Measurements from ENCODE around the gene UBE2R2. TPM values are rescaled to one million over a fixed set of nuclear protein-coding genes. Genes with fewer than 3 reads are reported as not detected.

The UBE2R2 gene
- total and polyA plus RNA-seq, 2 of the 8 experiments (the other 6 are each of a cell fraction or from before 2014, with no cell fraction given), result 19.4 to 42.1 TPM

DNA sequence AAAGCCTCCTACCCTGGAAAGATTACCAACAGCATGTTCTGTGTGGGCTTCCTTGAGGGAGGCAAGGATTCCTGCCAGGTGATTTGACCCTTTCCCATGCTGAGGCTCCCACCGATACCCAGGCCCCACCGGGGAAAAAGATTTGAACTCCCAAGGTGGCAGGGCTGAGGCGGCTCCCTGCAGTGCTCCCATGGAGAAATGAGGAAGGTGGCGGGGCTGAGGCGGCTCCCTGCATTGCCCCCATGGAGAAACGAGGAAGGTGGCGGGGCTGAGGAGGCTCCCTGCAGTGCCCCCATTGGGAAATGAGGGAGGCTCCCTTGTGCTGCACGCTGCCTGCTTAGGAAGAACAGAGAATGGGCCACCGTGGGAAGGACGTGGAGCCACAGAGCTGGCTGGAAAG is 18.4 kb upstream of the UBE2R2 start:
- TF ChIP-seq CTBP2 (IDR thresholded peaks at IDR 0.05; ENCODE audit: borderline replicate concordance, insufficient read depth, insufficient read length, low read length), result no peak
- TF ChIP-seq TAF1 (IDR thresholded peaks at IDR 0.05; ENCODE audit: low read depth, low read length), result no peak
- TF ChIP-seq BACH1 (IDR thresholded peaks at IDR 0.05; ENCODE audit: low read length), result no peak
- no peak for TF ChIP-seq SUZ12 (IDR thresholded peaks at IDR 0.05; ENCODE audit: low read length)
- no peak for TF ChIP-seq CBX8 (IDR thresholded peaks at IDR 0.05; ENCODE audit: borderline replicate concordance, low read depth, low read length)
- TF ChIP-seq KDM1A (IDR thresholded peaks at IDR 0.05; ENCODE audit: borderline replicate concordance, low read length), result no peak
- TF ChIP-seq TCF12 (IDR thresholded peaks at IDR 0.05; ENCODE audit: low read depth, low read length), result no peak
- no peak for TF ChIP-seq YY1 (IDR thresholded peaks at IDR 0.05; ENCODE audit: low read depth, low read length)
- no peak for TF ChIP-seq RFX5 (IDR thresholded peaks at IDR 0.05; ENCODE audit: borderline replicate concordance, low read depth, low read length)
- TF ChIP-seq CHD1 (IDR thresholded peaks at IDR 0.05; ENCODE audit: low read depth, low read length), result no peak
- TF ChIP-seq, protein P1, sequence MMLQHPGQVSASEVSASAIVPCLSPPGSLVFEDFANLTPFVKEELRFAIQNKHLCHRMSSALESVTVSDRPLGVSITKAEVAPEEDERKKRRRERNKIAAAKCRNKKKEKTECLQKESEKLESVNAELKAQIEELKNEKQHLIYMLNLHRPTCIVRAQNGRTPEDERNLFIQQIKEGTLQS (IDR thresholded peaks at IDR 0.05; ENCODE audit: insufficient read depth, low read depth, low read length), result no peak
- Histone ChIP-seq H3K27ac (ENCODE audit: low read depth, low read length) (no peak overlapping the region), H3K4ac (replicated peaks; ENCODE audit: insufficient read length, low read depth, low read length) (no peak overlapping the region), H3K14ac (ENCODE audit: insufficient read length) (no peak overlapping the region), H3K18ac (ENCODE audit: extremely low read depth, low read length) (no peak overlapping the region), H2BK20ac (ENCODE audit: low read length) (no peak overlapping the region), H4K5ac (ENCODE audit: insufficient read length, low read depth, low read length) (no peak overlapping the region), H2AFZ (ENCODE audit: low read length) (no peak overlapping the region), H4K91ac (replicated peaks; ENCODE audit: insufficient read length, low read length) (no peak overlapping the region), H2BK12ac (ENCODE audit: low read depth, low read length) (no peak overlapping the region), H3K4me3 (ENCODE audit: extremely low read depth in 1 of 4, insufficient read depth in 2 of 4, low read depth in 3 of 4, low read length in 4 of 4) (no peak overlapping the region; a peak in 1 of 8 replicates), H3K36me3 (ENCODE audit: control insufficient read depth in 2 of 4, insufficient read depth in 4 of 4, low read length in 3 of 4) (no peaks in the 10 kb centered on the region), H2BK5ac (ENCODE audit: low read depth, low read length) (no peak overlapping the region), H3K79me1 (ENCODE audit: low read depth, low read length) (no peaks in the 10 kb centered on the region), H3K79me2 (ENCODE audit: control insufficient read depth in 1 of 2, insufficient read depth in 2 of 2, low read length in 2 of 2) (no peaks in the 10 kb centered on the region), H3K56ac (replicated peaks; ENCODE audit: insufficient read length, low read depth, low read length) (no peak overlapping the region), H2BK15ac (ENCODE audit: low read length) (no peak overlapping the region), H3K9me3 (ENCODE audit: insufficient read depth in 2 of 2, low read depth in 1 of 2, low read length in 1 of 2) (no peaks in the 10 kb centered on the region), H2BK120ac (replicated peaks; ENCODE audit: low read depth, low read length) (no peak overlapping the region), H3K23me2 (ENCODE audit: low read depth, low read length) (no peaks in the 10 kb centered on the region), H3K9ac (replicated peaks in 1 of 4; ENCODE audit: extremely low read depth in 1 of 4, low read depth in 3 of 4, low read length in 3 of 4) (no peak overlapping the region), H3K27me3 (replicated peaks in 1 of 4; ENCODE audit: control insufficient read depth in 3 of 4, extremely low read depth in 1 of 4, insufficient read depth in 3 of 4, low read length in 3 of 4) (no peaks in the 10 kb centered on the region), H3K4me1 (replicated peaks in 1 of 4; ENCODE audit: control insufficient read depth in 3 of 4, insufficient read depth in 4 of 4, low read length in 3 of 4) (peaks cover 2 to 8% (median 3%) of the 10 kb centered on the region in 4 experiments; a peak in 6 of 7 replicates), H4K20me1 (replicated peaks in 1 of 2; ENCODE audit: control insufficient read depth in 1 of 2, insufficient read depth in 2 of 2, low read length in 2 of 2) (no peaks in the 10 kb centered on the region), H3K23ac (ENCODE audit: insufficient read length) (no peak overlapping the region), H3K4me2 (ENCODE audit: insufficient read depth in 1 of 2, low read depth in 2 of 2, low read length in 2 of 2) (no peak overlapping the region), H2AK5ac (ENCODE audit: low read depth, low read length) (no peak overlapping the region), H4K8ac (ENCODE audit: extremely low read depth, insufficient read depth, low read length) (no peak overlapping the region)
- DNase-seq (ENCODE audit: low read depth in 1 of 2, low spot score in 2 of 2) (no peak), FAIRE-seq (no peak)
- 93% methylated on average over 10 of the region's 10 CpGs; no CpG with 5 or more reads in 1 of the 2 experiments for WGBS, 2 experiments (ENCODE audit: extremely low coverage in 1 of 2, insufficient coverage in 1 of 2, insufficient read length in 1 of 2, insufficient replicate concordance in 2 of 2, low coverage in 1 of 2, low lambda C conversion rate in 2 of 2, missing lambda C conversion rate in 1 of 2)
- POLR2A ChIA-PET (ENCODE audit: partially characterized antibody), result no interaction called here
- CTCF ChIA-PET (ENCODE audit: partially characterized antibody), result interaction anchor here (1.4 to 3.7 kb wide), 2 partner anchors 12 to 14 kb away, joined by 3 to 22 read pairs; no protein-coding TSS in a partner anchor
